Nephron (organoid): ENCODE measurements around the gene C20orf96.
"Not testable (repeated sequence)": the region's sequence is repeated elsewhere in the genome, so short reads cannot be mapped to it uniquely, and the experiment has no call there.

Source experiments
- H3K27ac Mint-ChIP-seq, 3 experiments: 2 replicates each; pipeline ENCODE4 v1.8.0; 2020; ENCODE audit warnings: mixed read lengths in 3 of 3, mild to moderate bottlenecking in 2 of 3, moderate library complexity in 1 of 3
- H3K27me3 Mint-ChIP-seq: 2 replicates; pipeline ENCODE4 v1.8.0; 2021; ENCODE audit warnings: low read depth, mild to moderate bottlenecking, moderate library complexity, mixed read lengths
- H3K36me3 Mint-ChIP-seq: 2 replicates; pipeline ENCODE4 v1.8.0; 2020; ENCODE audit warnings: low read depth, mixed read lengths
- H3K4me1 Mint-ChIP-seq: 2 replicates; pipeline ENCODE4 v1.8.0; 2020; ENCODE audit warnings: mixed read lengths
- H3K4me3 Mint-ChIP-seq, 3 experiments: 2 replicates each; pipeline ENCODE4 v1.8.0; 2020; ENCODE audit warnings: mild to moderate bottlenecking in 3 of 3, mixed read lengths in 3 of 3, moderate library complexity in 2 of 3
- H3K9me3 Mint-ChIP-seq: 2 replicates; pipeline ENCODE4 v1.8.0; 2020; ENCODE audit warnings: mixed read lengths
- TF ChIP-seq, protein P1 (sequence below), 3 experiments: fragments of 200-600 bp; sonication (generic); IDR thresholded peaks; one replicate each; pipeline ENCODE4 v1.5.0; 2021; ENCODE audit warnings: antibody characterized with exemption in 3 of 3; ENCODE audit not compliant: unreplicated experiment in 3 of 3

C20orf96 gene, protein sequence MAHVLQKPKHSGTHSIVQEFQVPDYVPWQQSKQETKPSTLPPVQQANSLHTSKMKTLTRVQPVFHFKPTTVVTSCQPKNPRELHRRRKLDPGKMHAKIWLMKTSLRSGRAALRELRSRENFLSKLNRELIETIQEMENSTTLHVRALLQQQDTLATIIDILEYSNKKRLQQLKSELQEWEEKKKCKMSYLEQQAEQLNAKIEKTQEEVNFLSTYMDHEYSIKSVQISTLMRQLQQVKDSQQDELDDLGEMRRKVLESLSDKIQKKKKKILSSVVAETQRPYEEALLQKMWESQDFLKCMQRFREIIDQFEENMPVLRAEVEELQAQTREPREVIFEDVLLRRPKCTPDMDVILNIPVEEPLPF

DNA sequence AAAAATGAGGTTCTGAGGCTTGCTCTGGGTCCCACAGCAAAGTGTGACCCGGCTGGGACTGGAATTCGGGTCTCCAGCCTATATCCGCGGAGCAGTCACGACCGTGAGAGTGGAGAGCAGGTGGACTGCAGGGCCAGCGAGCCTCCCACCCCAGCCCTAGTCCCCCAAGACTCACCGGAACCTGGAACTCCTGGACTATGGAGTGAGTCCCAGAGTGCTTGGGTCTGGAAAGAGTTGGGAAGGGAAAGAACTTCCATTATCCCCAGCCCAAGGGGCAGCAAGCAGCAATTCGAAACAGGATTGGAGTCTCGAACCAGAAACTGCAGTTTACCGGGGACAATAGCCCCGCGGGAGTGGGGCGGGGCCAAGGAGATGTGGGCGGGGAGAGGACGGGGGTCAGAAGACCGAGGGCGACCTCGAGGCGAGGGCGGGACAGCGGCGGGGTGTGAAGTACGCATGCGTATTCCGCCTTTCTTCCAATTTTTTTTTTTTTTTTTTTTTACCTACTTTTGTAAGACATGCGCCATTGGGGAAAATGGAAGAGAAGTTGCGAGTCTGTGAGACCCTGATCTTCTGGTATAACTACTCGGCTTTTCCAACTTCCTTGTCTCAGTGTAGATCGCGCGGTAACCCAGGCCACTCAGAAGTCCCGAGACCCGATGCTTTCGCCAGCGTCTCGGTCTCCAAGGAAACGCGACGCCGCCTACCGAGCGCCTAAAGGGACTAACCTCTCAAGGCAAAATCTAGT, at the start of gene C20orf96:
C20orf96 (minus strand) TSS at position 667 of the 748 bp plus-strand sequence; CDS start at position 527, 140 bp downstream.
- Mint-ChIP-seq H3K27ac (no peak within 1 kb of the TSS), H3K4me1 (peaks cover 12% of the 10 kb centered on the region), H3K27me3 (no peaks in the 10 kb centered on the region), H3K4me3 (no peak within 1 kb of the TSS), H3K36me3 (peaks cover 23% of the 10 kb centered on the region), H3K9me3 (no peaks in the 10 kb centered on the region)
- TF ChIP-seq, protein P1, sequence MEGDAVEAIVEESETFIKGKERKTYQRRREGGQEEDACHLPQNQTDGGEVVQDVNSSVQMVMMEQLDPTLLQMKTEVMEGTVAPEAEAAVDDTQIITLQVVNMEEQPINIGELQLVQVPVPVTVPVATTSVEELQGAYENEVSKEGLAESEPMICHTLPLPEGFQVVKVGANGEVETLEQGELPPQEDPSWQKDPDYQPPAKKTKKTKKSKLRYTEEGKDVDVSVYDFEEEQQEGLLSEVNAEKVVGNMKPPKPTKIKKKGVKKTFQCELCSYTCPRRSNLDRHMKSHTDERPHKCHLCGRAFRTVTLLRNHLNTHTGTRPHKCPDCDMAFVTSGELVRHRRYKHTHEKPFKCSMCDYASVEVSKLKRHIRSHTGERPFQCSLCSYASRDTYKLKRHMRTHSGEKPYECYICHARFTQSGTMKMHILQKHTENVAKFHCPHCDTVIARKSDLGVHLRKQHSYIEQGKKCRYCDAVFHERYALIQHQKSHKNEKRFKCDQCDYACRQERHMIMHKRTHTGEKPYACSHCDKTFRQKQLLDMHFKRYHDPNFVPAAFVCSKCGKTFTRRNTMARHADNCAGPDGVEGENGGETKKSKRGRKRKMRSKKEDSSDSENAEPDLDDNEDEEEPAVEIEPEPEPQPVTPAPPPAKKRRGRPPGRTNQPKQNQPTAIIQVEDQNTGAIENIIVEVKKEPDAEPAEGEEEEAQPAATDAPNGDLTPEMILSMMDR (IDR thresholded peaks at IDR 0.05; ENCODE audit: unreplicated experiment in 3 of 3): peak; percentile 34 to 48 (median 48)

DNA sequence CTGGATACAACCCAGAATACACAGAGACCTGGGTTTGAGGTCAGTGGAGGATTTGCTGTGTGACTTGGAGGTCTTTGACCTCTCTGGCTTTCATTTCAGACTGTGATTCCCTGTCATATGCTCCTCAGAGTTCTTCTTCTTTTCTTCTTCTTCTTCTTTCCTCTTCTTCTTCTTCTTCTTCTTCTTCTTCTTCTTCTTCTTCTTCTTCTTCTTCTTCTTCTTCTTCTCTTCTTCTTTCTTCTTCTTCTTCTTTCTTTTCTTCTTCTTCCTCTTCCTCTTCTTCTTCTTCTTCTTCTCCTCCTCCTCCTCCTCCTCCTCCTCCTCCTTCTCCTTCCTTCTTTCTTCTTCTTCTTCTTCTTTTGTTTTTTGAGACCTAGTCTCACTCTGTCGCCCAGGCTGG, 45.5 kb upstream of the C20orf96 start:
- H3K27me3 Mint-ChIP-seq, H3K4me1 Mint-ChIP-seq: not testable (repeated sequence)

DNA sequence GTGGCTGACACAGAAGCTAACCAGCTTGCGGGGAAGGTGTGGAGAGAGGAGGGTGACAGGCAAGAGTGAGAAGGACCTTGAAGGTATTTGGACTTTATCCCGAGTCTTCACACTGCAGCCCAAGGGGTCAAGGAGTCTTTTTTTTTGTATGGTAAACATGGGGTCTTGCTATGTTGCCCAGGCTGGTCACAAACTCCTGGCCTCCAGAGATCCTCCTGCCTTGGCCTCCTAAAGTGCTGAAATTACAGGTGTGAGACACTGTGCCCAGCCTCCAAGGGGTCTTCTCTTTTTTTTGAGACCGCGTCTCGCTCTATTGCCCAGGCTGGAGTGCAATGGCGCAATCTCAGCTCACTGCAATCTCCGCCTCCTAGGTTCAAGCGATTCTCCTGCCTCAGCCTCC, 44.0 kb upstream of the C20orf96 start:
- Mint-ChIP-seq H3K9me3 (no peaks in the 10 kb centered on the region), H3K27ac (peak overlapping the region in 2 of 3 experiments; percentile 12 to 53), H3K4me1 (peaks cover 20% of the 10 kb centered on the region), H3K4me3 (no peak overlapping the region), H3K36me3 (peaks cover 27% of the 10 kb centered on the region), H3K27me3 (peaks cover 3% of the 10 kb centered on the region)
- TF ChIP-seq, protein P1 (IDR thresholded peaks at IDR 0.05; ENCODE audit: unreplicated experiment in 3 of 3): no peak

More for the DNA sequence above, 45.5 kb upstream of the C20orf96 start:
- not testable (repeated sequence) for H3K9me3 Mint-ChIP-seq, H3K27ac Mint-ChIP-seq, H3K4me3 Mint-ChIP-seq
- peaks cover 20% of the 10 kb centered on the region for H3K36me3 Mint-ChIP-seq

DNA sequence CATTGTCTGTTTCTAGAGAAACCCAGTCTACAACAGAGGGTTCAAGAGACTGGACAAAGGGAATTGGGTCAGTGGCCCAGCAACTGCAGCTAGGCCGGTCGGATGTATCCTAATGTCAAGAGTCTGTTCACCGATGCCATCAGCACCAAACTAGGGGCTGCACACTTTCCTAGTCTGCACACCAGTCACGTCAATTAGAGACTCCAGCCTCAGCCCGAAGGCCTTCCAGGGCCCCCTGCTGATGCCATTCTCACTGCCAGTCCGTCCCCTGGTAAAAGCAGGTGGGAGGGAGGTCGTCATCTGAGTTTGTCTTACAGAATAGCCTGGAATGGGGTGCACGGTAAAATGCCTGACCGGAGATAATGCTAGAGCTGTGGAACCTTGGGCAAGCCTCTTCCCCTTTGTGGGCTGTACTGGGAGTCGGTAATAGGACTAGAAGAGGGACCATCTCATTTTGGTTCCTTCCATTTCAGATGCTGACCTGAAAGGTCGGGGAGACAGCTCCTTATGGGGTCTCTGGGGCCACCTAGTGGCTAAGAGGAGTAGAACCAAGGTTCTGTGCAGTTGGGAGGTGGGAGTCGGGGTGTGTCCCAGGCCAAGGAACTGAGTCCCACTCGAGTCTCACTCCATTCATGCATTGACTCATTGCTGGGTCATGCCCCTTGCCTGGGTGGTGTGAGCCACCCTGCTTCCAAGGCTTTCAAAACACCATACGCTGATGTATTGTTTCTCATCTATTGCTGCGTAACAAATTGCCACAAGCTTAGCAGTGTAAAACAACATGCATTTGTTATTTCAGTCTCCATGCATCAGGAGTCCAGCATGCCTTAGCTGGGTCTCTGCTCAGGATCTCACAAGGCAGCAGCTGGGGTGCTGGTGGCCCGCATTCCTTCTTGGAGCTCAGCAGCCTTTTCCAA, 39.9 kb upstream of the C20orf96 start:
- Mint-ChIP-seq H3K4me3 (peak overlapping the region; percentile 75 to 95 (median 83)), H3K4me1 (peaks cover 41% of the 10 kb centered on the region), H3K27me3 (no peaks in the 10 kb centered on the region), H3K9me3 (no peaks in the 10 kb centered on the region), H3K36me3 (peaks cover 39% of the 10 kb centered on the region), H3K27ac (peak overlapping the region; percentile 59 to 94 (median 88))
- TF ChIP-seq, protein P1 (IDR thresholded peaks at IDR 0.05; ENCODE audit: unreplicated experiment in 3 of 3): peak; percentile 82 to 87 (median 84)

DNA sequence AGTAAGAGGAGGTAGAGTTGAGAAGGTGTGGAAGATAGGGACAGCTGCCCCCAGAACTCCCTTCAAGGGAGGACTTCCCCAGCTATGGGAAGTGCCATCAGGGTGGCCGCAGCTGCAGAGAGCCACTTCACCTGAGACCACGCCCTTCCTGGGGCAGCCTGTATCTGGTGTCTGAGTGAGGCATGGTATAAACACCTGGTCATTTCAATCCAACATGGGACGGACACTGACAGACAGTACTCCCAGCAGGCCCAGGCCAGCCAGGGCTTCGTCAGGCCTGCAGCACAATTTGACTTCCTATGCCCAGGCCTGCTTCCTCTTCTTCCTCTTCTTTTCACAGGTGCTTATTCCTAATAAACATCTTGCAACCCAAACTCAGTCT, 39.3 kb upstream of the C20orf96 start:
- no peaks in the 10 kb centered on the region for H3K27me3 Mint-ChIP-seq
- peak overlapping the region; percentile 59 to 94 (median 88) for H3K27ac Mint-ChIP-seq
- peaks cover 41% of the 10 kb centered on the region for H3K4me1 Mint-ChIP-seq
- H3K9me3 Mint-ChIP-seq: no peaks in the 10 kb centered on the region
- TF ChIP-seq, protein P1 (IDR thresholded peaks at IDR 0.05; ENCODE audit: unreplicated experiment in 3 of 3): no peak
- peak overlapping the region; percentile 89 to 96 (median 95) for H3K4me3 Mint-ChIP-seq
- H3K36me3 Mint-ChIP-seq: peaks cover 35% of the 10 kb centered on the region
